WTC11 (cell line): ENCODE measurements around the gene RYR3. TPM values are rescaled to one million over a fixed set of nuclear protein-coding genes. Genes with fewer than 3 reads are reported as not detected.

Experiments
- ATAC-seq: fragments of 200-7000 bp; cut with Tn5 transposase; 2 replicates; pipeline ENCODE4 v1.10.0; 2021; ENCODE audit warnings: mild to moderate bottlenecking, moderate library complexity
- Bru-seq: library from RNA; stranded (reverse); fragments of 400-500 nt; gene quantifications from one replicate; lab custom pipeline; 2021; lab: Mats Ljungman, UMichigan
- CTCF ChIA-PET: fragments of 300-600 bp; sonication (Branson Sonifier 250); formaldehyde crosslinking; loops from one replicate; lab custom pipeline; 2021; ENCODE audit warnings: antibody characterized with exemption; lab: Charles Lee
- POLR2A ChIA-PET: fragments of 350-600 bp; sonication (Branson Sonifier 250); formaldehyde crosslinking; loops from one replicate; lab custom pipeline; 2021; ENCODE audit warnings: antibody characterized with exemption; lab: Charles Lee
- DNase-seq: peaks from one replicate; pipeline ENCODE4 v3.0.0; 2021; ENCODE audit warnings: low spot score
- H3K27ac Mint-ChIP-seq: 2 replicates; pipeline ENCODE4 v1.8.0; 2021; ENCODE audit warnings: mixed read lengths
- H3K27me3 Mint-ChIP-seq: 2 replicates; pipeline ENCODE4 v1.8.0; 2021; ENCODE audit warnings: low read depth, mild to moderate bottlenecking, moderate library complexity, mixed read lengths
- H3K36me3 Mint-ChIP-seq: 2 replicates; pipeline ENCODE4 v1.8.0; 2021; ENCODE audit warnings: mixed read lengths
- H3K4me1 Mint-ChIP-seq: 2 replicates; pipeline ENCODE4 v1.8.0; 2022; ENCODE audit warnings: mixed read lengths
- H3K4me3 Mint-ChIP-seq: 2 replicates; pipeline ENCODE4 v1.8.0; 2021; ENCODE audit warnings: mild to moderate bottlenecking, moderate library complexity, mixed read lengths
- H3K9me3 Mint-ChIP-seq: 2 replicates; pipeline ENCODE4 v1.8.0; 2021; ENCODE audit warnings: mixed read lengths
- AFF4 ChIP-seq: sonication (generic); formaldehyde crosslinking; IDR thresholded peaks from 2 replicates; pipeline ENCODE4 v1.8.1; 2023; ENCODE audit warnings: mild to moderate bottlenecking, missing genetic modification reagents, borderline replicate concordance
- CBFB ChIP-seq: sonication (generic); formaldehyde crosslinking; IDR thresholded peaks from 2 replicates; pipeline ENCODE4 v1.8.1; 2022; ENCODE audit warnings: mild to moderate bottlenecking, low read depth, missing genetic modification reagents
- CDX4 ChIP-seq: fragments of 250-450 bp; sonication (Bioruptor Pico); IDR thresholded peaks from 2 replicates; pipeline ENCODE4 v1.9.0; 2021; ENCODE audit warnings: moderate library complexity, mild to moderate bottlenecking, inconsistent platforms, borderline replicate concordance
- CTCF ChIP-seq: fragments of 200-600 bp; IDR thresholded peaks from 2 replicates; pipeline ENCODE4 v1.8.0; 2022; ENCODE audit warnings: antibody characterized with exemption
- FOXP4 ChIP-seq: sonication (generic); formaldehyde crosslinking; IDR thresholded peaks from 2 replicates; pipeline ENCODE4 v1.8.0; 2022; ENCODE audit warnings: mild to moderate bottlenecking, missing genetic modification reagents
- IRF1 ChIP-seq: sonication (generic); formaldehyde crosslinking; IDR thresholded peaks from 2 replicates; pipeline ENCODE4 v1.8.0; 2023; ENCODE audit warnings: missing genetic modification reagents
- JUN ChIP-seq: sonication (generic); formaldehyde crosslinking; IDR thresholded peaks from 2 replicates; pipeline ENCODE4 v1.8.0; 2023; ENCODE audit warnings: mild to moderate bottlenecking, missing genetic modification reagents
- MYBL2 ChIP-seq: sonication (generic); formaldehyde crosslinking; IDR thresholded peaks from 2 replicates; pipeline ENCODE4 v1.8.1; 2023; ENCODE audit warnings: mild to moderate bottlenecking, moderate library complexity, missing genetic modification reagents
- NFE2L1 ChIP-seq: sonication (generic); formaldehyde crosslinking; IDR thresholded peaks from 2 replicates; pipeline ENCODE4 v1.8.1; 2023; ENCODE audit warnings: missing genetic modification reagents
- NFYB ChIP-seq: sonication (generic); formaldehyde crosslinking; conservative IDR thresholded peaks from 2 replicates; pipeline ENCODE4 v1.8.0; 2022; ENCODE audit warnings: low read depth, missing genetic modification reagents
- PREB ChIP-seq: sonication (generic); formaldehyde crosslinking; IDR thresholded peaks from 2 replicates; pipeline ENCODE4 v1.8.1; 2022; ENCODE audit warnings: mild to moderate bottlenecking, missing genetic modification reagents, moderate library complexity, borderline replicate concordance
- RELA ChIP-seq: sonication (generic); formaldehyde crosslinking; IDR thresholded peaks from 2 replicates; pipeline ENCODE4 v1.8.1; 2022; ENCODE audit warnings: missing genetic modification reagents, mild to moderate bottlenecking, borderline replicate concordance
- STAT6 ChIP-seq: sonication (generic); formaldehyde crosslinking; conservative IDR thresholded peaks from 2 replicates; pipeline ENCODE4 v1.8.1; 2023; ENCODE audit warnings: mild to moderate bottlenecking, low read depth, missing genetic modification reagents, moderate library complexity
- ZBTB21 ChIP-seq: sonication (generic); formaldehyde crosslinking; IDR thresholded peaks from 2 replicates; pipeline ENCODE4 v1.8.1; 2023; ENCODE audit warnings: mild to moderate bottlenecking, missing genetic modification reagents, borderline replicate concordance
- ZNF263 ChIP-seq: sonication (generic); formaldehyde crosslinking; IDR thresholded peaks from 2 replicates; pipeline ENCODE4 v1.8.1; 2022; ENCODE audit warnings: low read depth, mild to moderate bottlenecking, moderate library complexity, missing genetic modification reagents
- ZNF317 ChIP-seq: sonication (generic); formaldehyde crosslinking; IDR thresholded peaks from 2 replicates; pipeline ENCODE4 v1.8.1; 2023; ENCODE audit warnings: low read depth, mild to moderate bottlenecking, moderate library complexity, missing genetic modification reagents, borderline replicate concordance
- ZNF425 ChIP-seq: fragments of 250-450 bp; sonication (Bioruptor Pico); conservative IDR thresholded peaks from 2 replicates; pipeline ENCODE4 v1.9.0; 2021; ENCODE audit warnings: mild to moderate bottlenecking
- long read RNA-seq, 3 experiments: library from RNA in 1 of 3; library from capped mRNA in 1 of 3; library from polyadenylated mRNA in 1 of 3; unstranded in 2 of 3; stranded (forward) in 1 of 3; transcript quantifications; one replicate each; pipeline ENCODE4 v2.0.0, GENCODE V29; 2021
- total RNA-seq: library from RNA; stranded (reverse); gene quantifications from 3 replicates; pipeline ENCODE4 v1.2.3, GENCODE V29; 2021

The RYR3 gene
- total RNA-seq = 0.92 to 1.4 TPM (median 1.2 TPM) in 3 replicates
- percentile 34 among the genes with signal in this experiment for Bru-seq, nascent RNA
- long read RNA-seq, experiment 1, partial matches to known transcripts = 0 of 4 reads
- long read RNA-seq, experiment 1, other reads (novel, unspliced or antisense) = 4 of 4 reads
- long read RNA-seq, experiment 2, partial matches to known transcripts = 0 of 1 reads
- long read RNA-seq, experiment 2, other reads (novel, unspliced or antisense) = 1 of 1 reads
- long read RNA-seq, experiment 3 = 0 reads

GRCh38 chr15:33310481-33311311 lies at the start of gene RYR3:
Gene RYR3, plus strand, starts transcription at chr15:33310967. Its CDS starts 79 bp downstream, at chr15:33311046.
- H3K27ac Mint-ChIP-seq = no peak within 1 kb of the TSS
- H3K9me3 Mint-ChIP-seq = peaks cover 5% of the 10 kb centered on the region; the same call in 1 of the 2 replicates
- no peaks in the 10 kb centered on the region for H3K36me3 Mint-ChIP-seq
- ATAC-seq (peak; percentile 83), DNase-seq (peak; percentile 62)
- peaks cover 54% of the 10 kb centered on the region for H3K27me3 Mint-ChIP-seq
- peak within 1 kb of the TSS; percentile 82 for H3K4me3 Mint-ChIP-seq
- H3K4me1 Mint-ChIP-seq = peaks cover 27% of the 10 kb centered on the region
- ChIA-PET CTCF (interaction anchor here (0.6 to 2.3 kb wide), 23 partner anchors 11 to 652 kb away, joined by 3 to 94 read pairs (median 3); no protein-coding TSS in a partner anchor), POLR2A (interaction anchor here (0.9 kb wide), 1 partner anchor 390 kb away, joined by 4 read pairs; no protein-coding TSS in a partner anchor)
- TF ChIP-seq PREB (CRISPR knock-in tag) (no peak), IRF1 (CRISPR knock-in tag) (no peak), ZNF263 (CRISPR knock-in tag) (peak; percentile 97), NFYB (CRISPR knock-in tag) (no peak), CTCF (no peak), STAT6 (CRISPR knock-in tag) (no peak), AFF4 (CRISPR knock-in tag) (no peak), NFE2L1 (CRISPR knock-in tag) (peak; percentile 47; the same call in 1 of the 2 replicates), ZBTB21 (CRISPR knock-in tag) (no peak), MYBL2 (CRISPR knock-in tag) (0 out of 2 replicates have a peak, but pooled peaks have one; percentile 55), FOXP4 (CRISPR knock-in tag) (no peak), CBFB (CRISPR knock-in tag) (no peak), RELA (no peak), CDX4 (CRISPR knock-in tag) (no peak), ZNF425 (CRISPR knock-in tag) (no peak), JUN (CRISPR knock-in tag) (no peak), ZNF317 (CRISPR knock-in tag) (no peak)
